Medulla oblongata (tissue), 1 donor: ENCODE measurements around the gene CHST8.
"Not testable (repeated sequence)": the region's sequence is repeated elsewhere in the genome, so short reads cannot be mapped to it uniquely, and the experiment has no call there.

Experiments
- DNase-seq: peaks from one replicate; pipeline ENCODE4 v3.0.0-alpha.2; 2015; ENCODE audit errors: extremely low spot score

Gene CHST8

GRCh38 chr19:33641956-33642498 lies 20.3 kb downstream of the CHST8 start:
- no peak for DNase-seq

DNA sequence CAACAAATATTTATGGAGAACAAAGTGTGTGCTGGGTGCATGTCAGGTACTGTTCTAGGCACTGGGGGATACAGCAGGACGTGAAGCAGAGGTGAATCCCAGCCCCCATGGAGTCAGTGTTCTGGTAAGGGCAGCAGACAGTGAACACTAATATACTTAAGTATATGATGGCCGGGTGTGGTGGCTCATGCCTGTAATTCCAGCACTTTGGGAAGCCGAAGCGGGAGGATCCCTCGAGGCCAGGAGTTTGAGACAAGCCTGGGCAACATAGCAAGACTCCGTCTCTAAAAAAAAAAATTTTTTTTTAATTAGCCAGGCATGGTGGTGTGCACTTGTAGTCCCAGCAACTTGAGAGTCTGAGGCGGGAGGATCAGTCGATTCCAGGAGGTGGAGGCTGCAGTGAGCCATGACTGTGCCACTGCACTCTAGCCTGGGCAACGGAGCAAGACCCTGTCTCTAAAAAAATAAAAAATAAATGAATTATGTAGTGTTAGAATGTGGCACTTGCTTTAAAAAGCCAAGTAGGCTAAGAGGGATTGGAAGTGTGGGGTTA lies 22.6 kb downstream of the CHST8 start:
- DNase-seq, result no peak

DNA sequence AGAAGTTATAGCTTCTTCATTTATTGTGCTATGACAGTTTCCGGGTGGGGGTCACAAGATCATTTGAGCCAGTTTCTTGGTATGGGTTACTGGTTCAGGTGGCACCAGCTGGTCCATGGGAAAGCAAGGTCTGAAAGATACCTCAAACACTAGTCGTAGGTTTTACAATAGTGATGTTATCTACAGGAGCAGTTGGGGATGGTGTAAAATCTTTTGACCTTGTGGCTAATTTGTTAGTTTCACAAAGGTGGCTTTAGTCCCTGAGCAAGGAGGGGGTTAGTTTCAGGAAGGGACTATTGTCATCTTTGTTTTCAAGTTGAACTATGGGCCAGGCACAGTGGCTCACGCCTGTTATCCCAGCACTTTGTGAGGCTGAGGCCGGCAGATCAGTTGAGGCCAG lies 24.6 kb downstream of the CHST8 start:
- no peak for DNase-seq

DNA sequence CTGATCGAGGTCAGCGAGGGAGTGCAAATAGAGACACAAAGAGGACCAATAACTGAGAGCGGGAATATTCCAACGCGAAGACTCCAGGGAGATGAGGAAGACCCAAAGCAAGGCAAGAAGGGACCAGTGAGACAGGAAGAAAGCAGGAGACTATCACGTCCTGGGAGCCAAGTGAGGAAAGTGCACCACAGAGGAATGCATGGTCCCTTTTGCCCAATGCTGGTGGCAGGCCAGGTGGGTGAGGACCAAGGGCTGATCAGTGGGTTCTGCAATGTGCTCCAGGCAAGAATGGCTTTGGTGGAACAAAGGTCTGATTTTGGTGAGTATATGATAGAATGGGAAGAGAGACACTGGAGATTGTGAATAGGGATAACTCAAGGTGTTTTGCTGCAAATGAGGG lies 25.4 kb downstream of the CHST8 start:
- no peak for DNase-seq

GRCh38 chr19:33649627-33650305 lies 28.0 kb downstream of the CHST8 start:
- DNase-seq, result no peak

DNA sequence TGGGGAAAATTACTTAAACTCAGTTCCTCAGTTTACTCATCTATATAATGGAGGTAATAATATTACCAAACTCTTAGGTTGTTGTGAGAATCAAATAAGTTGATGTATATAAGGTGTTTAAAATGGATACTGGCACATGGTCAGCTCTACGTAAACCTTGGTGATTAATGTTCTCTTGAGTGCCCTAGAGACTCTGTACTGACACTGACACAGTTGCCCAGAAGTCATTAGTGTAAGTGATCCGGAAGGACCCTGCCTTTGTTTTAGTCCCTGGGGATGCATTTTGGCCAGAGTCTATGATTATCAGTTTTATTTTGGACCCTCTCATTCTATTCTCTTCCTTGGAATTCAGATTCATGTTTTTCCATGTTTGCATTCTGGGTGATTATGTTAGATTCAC lies 31.9 kb downstream of the CHST8 start:
- DNase-seq, result no peak

- DNase-seq, result no peak
Observed at GRCh38 chr19:33654840-33655508, 33.2 kb downstream of the CHST8 start.

DNA sequence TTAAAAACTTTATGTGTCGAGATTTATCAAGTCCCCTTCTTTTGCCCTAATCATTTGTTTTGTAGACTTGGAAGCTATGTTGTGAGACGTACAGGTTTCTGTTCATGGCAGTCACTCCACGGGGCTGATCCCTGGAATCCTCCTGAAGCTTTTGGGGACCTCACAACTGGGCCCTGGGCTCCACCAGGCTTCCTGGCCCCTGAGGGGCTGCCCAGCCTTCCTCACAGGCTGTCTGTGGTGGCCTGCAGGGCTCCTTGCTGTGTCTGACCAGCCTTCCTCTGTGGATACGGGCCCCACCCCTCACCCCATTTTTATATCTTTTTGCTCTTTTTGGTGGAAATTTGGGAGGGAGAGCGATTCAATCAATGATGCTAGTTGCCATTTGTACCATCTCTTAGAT lies 38.1 kb downstream of the CHST8 start:
- no peak for DNase-seq

- DNase-seq, result no peak
Observed at GRCh38 chr19:33660410-33661124, 38.8 kb downstream of the CHST8 start.

DNA sequence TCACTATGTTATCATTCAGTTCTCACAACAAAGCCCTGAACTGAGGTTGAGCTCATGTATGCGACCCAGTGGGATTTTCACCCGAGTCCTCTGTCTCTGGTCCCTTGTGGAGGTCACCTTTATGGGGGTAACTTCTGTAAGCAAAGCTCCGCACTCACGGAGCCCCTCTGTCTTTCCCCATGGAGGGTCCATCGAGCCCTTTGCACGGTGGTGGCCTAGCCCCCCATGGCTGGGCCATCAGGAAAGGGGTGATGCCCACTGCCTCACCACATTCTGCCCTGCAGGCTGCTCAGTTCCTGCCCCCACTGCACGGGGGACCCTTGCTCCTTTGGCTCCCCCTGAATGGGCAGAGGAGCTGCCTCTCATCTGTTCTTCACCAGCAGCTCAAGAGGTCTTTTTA lies 39.6 kb downstream of the CHST8 start:
- DNase-seq, result no peak

GRCh38 chr19:33662391-33663092 lies 40.8 kb downstream of the CHST8 start:
- no peak for DNase-seq

- not testable (repeated sequence) for DNase-seq
Observed at GRCh38 chr19:33663316-33663715, 41.6 kb downstream of the CHST8 start.

- DNase-seq, result no peak
Observed at GRCh38 chr19:33664744-33665143, 43.0 kb downstream of the CHST8 start.

DNA sequence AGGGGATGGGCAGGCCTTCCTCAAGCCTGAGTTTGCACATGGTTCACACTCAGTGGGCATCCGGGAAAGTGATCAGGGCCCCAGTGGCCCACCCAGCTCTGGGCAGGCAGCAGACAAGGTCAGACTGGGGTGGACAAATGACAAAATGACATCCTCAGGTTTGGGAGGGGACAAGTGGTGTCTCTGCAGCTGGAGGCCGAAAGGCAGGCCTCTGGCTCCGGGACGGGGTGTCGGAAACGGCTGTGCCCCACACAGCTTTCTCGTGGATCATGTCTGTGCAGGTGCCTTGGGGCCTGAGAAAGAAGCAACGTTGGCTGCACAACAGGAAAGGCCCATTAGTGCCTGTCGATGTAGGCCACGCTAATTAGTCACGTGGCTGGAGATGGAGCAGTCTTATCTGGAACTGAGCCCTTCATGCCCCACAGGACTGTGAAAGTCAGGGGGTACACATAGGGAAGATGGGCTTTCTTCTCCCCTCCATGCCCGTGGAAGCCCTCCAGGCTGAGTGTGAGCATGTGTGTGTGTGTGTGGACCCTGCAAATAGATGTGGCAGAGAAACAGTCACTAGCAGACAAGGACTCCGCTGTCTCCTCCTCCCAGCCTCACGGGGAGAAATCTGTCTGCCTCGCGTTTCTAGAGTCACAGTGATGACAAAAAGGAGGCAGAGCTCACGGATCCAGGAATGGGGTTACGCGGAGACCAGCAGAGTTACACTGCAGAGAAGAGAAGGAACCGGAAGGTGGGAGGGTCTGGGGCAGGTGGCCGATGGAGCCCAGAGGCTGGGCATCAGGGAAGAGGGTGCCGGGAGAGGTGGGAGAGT lies 44.2 kb downstream of the CHST8 start:
- DNase-seq, result no peak

DNA sequence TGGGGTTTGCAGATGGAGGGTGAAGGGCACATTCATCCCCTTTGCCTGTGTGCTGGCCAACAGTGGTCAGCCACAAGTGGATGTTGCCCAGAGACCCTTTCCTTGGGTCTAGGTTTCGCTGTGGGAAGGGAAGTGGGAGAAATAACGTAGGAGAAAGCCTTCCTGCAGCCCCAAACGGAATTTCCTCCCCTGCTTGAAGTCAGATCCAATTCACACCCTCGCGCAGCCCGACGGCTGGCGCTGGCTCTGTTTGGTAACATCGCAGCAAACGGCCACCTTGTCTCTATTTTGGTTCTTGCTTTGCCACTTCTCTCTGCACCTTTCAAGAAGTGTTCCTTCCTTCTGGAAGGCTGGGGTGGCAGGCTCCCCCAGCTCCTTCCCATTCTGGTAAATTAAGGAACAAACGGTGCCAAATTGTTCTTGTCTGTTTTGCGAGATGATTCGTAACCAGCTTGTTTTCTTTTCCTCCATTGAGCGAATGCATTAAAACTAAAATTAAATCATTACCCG lies 45.4 kb downstream of the CHST8 start:
- no peak for DNase-seq

DNA sequence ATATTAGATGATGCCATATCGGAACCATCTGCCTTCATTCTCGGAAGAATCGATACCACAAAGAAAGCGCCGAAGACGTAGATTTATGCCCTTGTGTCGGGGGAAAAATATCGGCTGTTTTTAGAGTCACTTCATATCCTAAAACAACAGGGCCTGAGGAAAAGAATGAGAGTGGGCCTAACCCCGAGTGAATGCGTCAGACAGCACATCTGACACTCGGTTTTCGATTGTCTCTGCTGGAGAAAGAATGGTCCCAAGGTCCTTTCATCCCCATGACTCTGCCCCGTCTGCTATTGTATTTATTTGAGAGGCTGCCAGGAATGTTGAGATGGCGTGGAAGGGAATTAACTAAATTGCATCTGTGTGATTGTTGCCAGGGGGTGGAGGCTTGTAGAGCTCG lies 46.1 kb downstream of the CHST8 start:
- DNase-seq, result no peak

- DNase-seq, result no peak
Observed at GRCh38 chr19:33668968-33669367, 47.2 kb downstream of the CHST8 start.

DNA sequence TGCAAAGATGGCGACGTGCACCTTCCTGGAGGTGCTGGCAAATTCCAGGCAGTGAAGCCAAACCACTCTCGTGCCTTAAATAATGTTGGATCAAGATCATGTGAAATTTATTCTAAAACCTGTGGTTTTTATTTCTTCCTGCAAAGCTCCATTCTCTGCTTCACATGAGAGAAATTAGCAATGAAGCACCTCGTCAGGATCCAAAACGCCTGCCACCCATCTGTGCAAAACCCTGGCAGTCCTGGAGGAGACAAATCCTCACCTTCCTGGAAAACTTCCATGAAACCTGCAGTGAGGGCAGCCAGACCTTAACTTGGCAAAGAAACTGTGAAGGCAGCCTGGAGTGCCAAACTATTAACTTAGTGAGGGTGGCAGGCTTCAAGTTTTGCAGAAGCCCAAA lies 47.6 kb downstream of the CHST8 start:
- DNase-seq, result no peak

DNA sequence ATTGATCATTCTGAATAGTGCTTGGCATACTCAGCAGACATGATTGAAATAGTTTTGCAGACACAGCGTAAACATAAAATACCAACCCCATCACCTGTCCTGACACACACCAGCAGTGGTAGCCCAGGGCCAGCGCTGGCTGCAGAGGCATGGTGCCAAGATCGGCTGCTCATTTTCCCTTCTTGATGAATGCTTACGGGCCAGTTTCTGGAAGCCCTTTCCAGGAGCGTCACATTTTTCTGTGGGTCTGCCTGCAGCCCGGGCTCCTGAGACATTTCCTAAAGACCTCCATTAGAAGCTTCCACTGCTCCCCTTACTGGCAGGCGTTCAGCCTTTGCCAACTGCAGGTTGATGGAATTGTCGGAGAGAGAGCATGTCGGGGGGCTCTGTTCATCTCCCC lies 48.6 kb downstream of the CHST8 start:
- no peak for DNase-seq

DNA sequence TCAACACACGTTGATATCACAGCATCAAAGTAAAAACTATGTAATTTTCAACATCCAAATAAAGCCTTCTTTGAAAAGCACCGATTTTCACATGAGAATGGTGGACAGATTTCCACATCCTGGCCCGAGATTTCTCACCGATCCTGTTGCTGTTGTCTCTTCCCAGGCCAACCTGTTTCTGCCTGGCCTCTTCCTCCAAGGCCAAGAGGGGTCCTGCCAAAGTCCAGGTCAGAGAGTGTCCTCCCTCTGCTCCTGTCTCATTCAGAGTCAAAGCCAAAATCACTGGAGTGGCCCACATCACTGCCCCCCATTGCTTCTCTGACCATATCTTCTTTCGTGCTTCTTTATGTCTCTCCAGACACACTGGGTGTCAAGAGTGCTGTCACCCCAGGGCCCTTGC lies 49.5 kb downstream of the CHST8 start:
- DNase-seq, result no peak
